HEK293 (cell line): ENCODE results near the gene TMEM239.

Experiments used
- EGR2 ChIP-seq: fragments of 450-650 bp; formaldehyde crosslinking; IDR thresholded peaks from 2 replicates; pipeline ENCODE4 v1.5.1; 2016; ENCODE audit warnings: low read depth, missing biosample characterization, missing genetic modification characterization
- GLIS2 ChIP-seq: fragments of 450-650 bp; formaldehyde crosslinking; IDR thresholded peaks from 2 replicates; pipeline ENCODE4 v1.5.1; 2016; ENCODE audit warnings: missing biosample characterization, missing genetic modification characterization
- RBAK ChIP-seq: fragments of 450-650 bp; formaldehyde crosslinking; IDR thresholded peaks from 2 replicates; pipeline ENCODE4 v1.5.1; 2016; ENCODE audit warnings: missing biosample characterization, missing genetic modification characterization
- ZNF112 ChIP-seq: fragments of 450-650 bp; formaldehyde crosslinking; IDR thresholded peaks from 2 replicates; pipeline ENCODE4 v1.5.0; 2017; ENCODE audit warnings: missing biosample characterization, missing genetic modification characterization
- ZNF133 ChIP-seq: fragments of 450-650 bp; formaldehyde crosslinking; IDR thresholded peaks from 2 replicates; pipeline ENCODE4 v1.5.1; 2016; ENCODE audit warnings: missing biosample characterization, missing genetic modification characterization
- ZNF146 ChIP-seq: fragments of 450-650 bp; formaldehyde crosslinking; IDR thresholded peaks from 2 replicates; pipeline ENCODE4 v1.5.1; 2016; ENCODE audit warnings: missing biosample characterization, missing genetic modification characterization
- ZNF174 ChIP-seq: fragments of 450-650 bp; formaldehyde crosslinking; IDR thresholded peaks from 2 replicates; pipeline ENCODE4 v1.5.0; 2017; ENCODE audit warnings: missing biosample characterization, mild to moderate bottlenecking, missing genetic modification characterization
- ZNF248 ChIP-seq: fragments of 450-650 bp; formaldehyde crosslinking; IDR thresholded peaks from 2 replicates; pipeline ENCODE4 v1.5.1; 2017; ENCODE audit warnings: missing biosample characterization, missing genetic modification characterization
- ZNF391 ChIP-seq: fragments of 450-650 bp; formaldehyde crosslinking; IDR thresholded peaks from 2 replicates; pipeline ENCODE4 v1.5.1; 2016; ENCODE audit warnings: low read depth, missing biosample characterization, missing genetic modification characterization, borderline replicate concordance
- ZNF501 ChIP-seq: fragments of 450-650 bp; formaldehyde crosslinking; IDR thresholded peaks from 2 replicates; pipeline ENCODE4 v1.5.1; 2016; ENCODE audit warnings: missing biosample characterization, missing genetic modification characterization
- ZNF510 ChIP-seq: fragments of 450-650 bp; formaldehyde crosslinking; IDR thresholded peaks from 2 replicates; pipeline ENCODE4 v1.5.1; 2018; ENCODE audit warnings: mild to moderate bottlenecking, missing genetic modification characterization, missing biosample characterization; ENCODE audit not compliant: insufficient replicate concordance
- ZNF544 ChIP-seq: fragments of 450-650 bp; formaldehyde crosslinking; IDR thresholded peaks from 2 replicates; pipeline ENCODE4 v1.5.0; 2017; ENCODE audit warnings: missing biosample characterization, missing genetic modification characterization
- ZNF548 ChIP-seq: fragments of 450-650 bp; formaldehyde crosslinking; IDR thresholded peaks from 2 replicates; pipeline ENCODE4 v1.5.1; 2016; ENCODE audit warnings: missing biosample characterization, missing genetic modification characterization
- ZNF549 ChIP-seq: fragments of 450-650 bp; IDR thresholded peaks from 2 replicates; pipeline ENCODE4 v1.5.1; 2018; ENCODE audit warnings: missing biosample characterization, missing genetic modification characterization, mild to moderate bottlenecking, inconsistent platforms, moderate library complexity
- ZNF626 ChIP-seq: fragments of 450-650 bp; sonication (Bioruptor Pico); formaldehyde crosslinking; IDR thresholded peaks from 2 replicates; pipeline ENCODE4 v1.5.1; 2018; ENCODE audit warnings: missing biosample characterization, missing genetic modification characterization, inconsistent platforms
- ZNF629 ChIP-seq: fragments of 450-650 bp; formaldehyde crosslinking; IDR thresholded peaks from 2 replicates; pipeline ENCODE4 v1.5.1; 2017; ENCODE audit warnings: missing biosample characterization, missing genetic modification characterization
- ZNF701 ChIP-seq: fragments of 450-650 bp; formaldehyde crosslinking; IDR thresholded peaks from 2 replicates; pipeline ENCODE4 v1.5.1; 2016; ENCODE audit warnings: missing biosample characterization, missing genetic modification characterization
- ZNF747 ChIP-seq: fragments of 450-650 bp; formaldehyde crosslinking; IDR thresholded peaks from 2 replicates; pipeline ENCODE4 v1.5.1; 2016; ENCODE audit warnings: missing biosample characterization, missing genetic modification characterization
- TF ChIP-seq, protein P1 (sequence below): fragments of 450-650 bp; formaldehyde crosslinking; IDR thresholded peaks from 2 replicates; pipeline ENCODE4 v1.5.1; 2016; ENCODE audit warnings: missing biosample characterization, missing genetic modification characterization
- TF ChIP-seq, protein P2 (sequence below): fragments of 450-650 bp; formaldehyde crosslinking; IDR thresholded peaks from 2 replicates; pipeline ENCODE4 v1.5.1; 2016; ENCODE audit warnings: missing biosample characterization, missing genetic modification characterization
- TF ChIP-seq, protein P3 (sequence below): fragments of 450-650 bp; formaldehyde crosslinking; IDR thresholded peaks from 2 replicates; pipeline ENCODE4 v1.5.1; 2017; ENCODE audit warnings: missing biosample characterization, missing genetic modification characterization
- TF ChIP-seq, protein P4 (sequence below): fragments of 450-650 bp; formaldehyde crosslinking; IDR thresholded peaks from 2 replicates; pipeline ENCODE4 v1.5.1; 2016; ENCODE audit warnings: missing biosample characterization, missing genetic modification characterization
- TF ChIP-seq, protein P5 (sequence below): fragments of 450-650 bp; formaldehyde crosslinking; IDR thresholded peaks from 2 replicates; pipeline ENCODE4 v1.5.1; 2017; ENCODE audit warnings: missing biosample characterization, missing genetic modification characterization
- TF ChIP-seq, protein P6 (sequence below): fragments of 450-650 bp; formaldehyde crosslinking; IDR thresholded peaks from 2 replicates; pipeline ENCODE4 v1.5.1; 2016; ENCODE audit warnings: missing biosample characterization, missing genetic modification characterization, low read depth
- TF ChIP-seq, protein P7 (sequence below): fragments of 450-650 bp; formaldehyde crosslinking; IDR thresholded peaks from 2 replicates; pipeline ENCODE4 v1.5.1; 2016; ENCODE audit warnings: missing biosample characterization, missing genetic modification characterization

Gene TMEM239

DNA sequence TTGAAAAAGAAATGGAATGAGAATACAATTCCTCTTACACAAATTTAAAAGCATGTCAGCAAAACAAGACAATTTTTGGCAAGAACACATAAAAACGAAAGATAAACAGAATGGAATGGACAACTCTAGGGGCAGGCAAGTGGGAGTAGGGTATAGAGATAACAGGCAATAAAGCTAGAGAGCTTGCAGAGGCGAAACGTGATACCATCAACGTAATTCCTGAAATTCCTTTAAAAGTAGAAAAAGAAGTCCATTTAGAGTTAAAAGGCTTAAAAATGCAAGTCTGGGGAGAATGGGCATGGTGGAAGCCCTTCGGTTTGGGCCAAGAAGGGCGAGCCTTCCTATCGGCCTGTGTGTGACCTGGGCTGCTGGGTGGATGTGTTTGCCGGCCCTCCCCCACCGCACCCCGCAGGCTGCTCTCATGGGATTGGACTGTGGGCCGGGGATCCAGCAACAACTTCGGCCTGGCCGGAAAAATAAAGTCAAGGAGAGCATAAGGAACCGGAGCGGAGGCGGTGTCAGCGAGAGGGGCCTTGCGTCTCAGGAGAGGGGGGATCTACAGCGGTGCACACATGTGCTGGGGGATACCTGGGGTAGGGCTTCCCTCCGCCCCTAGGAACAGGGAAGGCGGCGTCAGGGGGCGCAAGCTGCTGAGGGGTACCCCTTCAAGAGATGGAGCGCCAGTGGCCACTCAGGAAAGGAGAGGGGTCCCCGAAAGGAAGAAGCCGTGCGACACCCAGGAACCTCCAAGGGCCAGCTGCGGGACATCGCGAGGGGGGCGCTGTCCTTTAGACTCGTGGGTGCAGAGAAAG is 4.1 kb downstream of the TMEM239 start (continued):
- TF ChIP-seq, protein P1, sequence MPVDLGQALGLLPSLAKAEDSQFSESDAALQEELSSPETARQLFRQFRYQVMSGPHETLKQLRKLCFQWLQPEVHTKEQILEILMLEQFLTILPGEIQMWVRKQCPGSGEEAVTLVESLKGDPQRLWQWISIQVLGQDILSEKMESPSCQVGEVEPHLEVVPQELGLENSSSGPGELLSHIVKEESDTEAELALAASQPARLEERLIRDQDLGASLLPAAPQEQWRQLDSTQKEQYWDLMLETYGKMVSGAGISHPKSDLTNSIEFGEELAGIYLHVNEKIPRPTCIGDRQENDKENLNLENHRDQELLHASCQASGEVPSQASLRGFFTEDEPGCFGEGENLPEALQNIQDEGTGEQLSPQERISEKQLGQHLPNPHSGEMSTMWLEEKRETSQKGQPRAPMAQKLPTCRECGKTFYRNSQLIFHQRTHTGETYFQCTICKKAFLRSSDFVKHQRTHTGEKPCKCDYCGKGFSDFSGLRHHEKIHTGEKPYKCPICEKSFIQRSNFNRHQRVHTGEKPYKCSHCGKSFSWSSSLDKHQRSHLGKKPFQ (tag by site-specific recombination), result 0 out of 2 replicates have a peak, but pooled peaks have one; percentile 53
- TF ChIP-seq ZNF701, result no peak
- no peak for TF ChIP-seq ZNF133 (tag by site-specific recombination)
- TF ChIP-seq, protein P2, sequence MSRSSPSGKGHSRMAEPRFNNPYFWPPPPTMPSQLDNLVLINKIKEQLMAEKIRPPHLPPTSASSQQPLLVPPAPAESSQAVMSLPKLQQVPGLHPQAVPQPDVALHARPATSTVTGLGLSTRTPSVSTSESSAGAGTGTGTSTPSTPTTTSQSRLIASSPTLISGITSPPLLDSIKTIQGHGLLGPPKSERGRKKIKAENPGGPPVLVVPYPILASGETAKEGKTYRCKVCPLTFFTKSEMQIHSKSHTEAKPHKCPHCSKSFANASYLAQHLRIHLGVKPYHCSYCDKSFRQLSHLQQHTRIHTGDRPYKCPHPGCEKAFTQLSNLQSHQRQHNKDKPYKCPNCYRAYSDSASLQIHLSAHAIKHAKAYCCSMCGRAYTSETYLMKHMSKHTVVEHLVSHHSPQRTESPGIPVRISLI (tag by site-specific recombination), result no peak
- no peak for TF ChIP-seq ZNF544 (tag by site-specific recombination)
- TF ChIP-seq, protein P3, sequence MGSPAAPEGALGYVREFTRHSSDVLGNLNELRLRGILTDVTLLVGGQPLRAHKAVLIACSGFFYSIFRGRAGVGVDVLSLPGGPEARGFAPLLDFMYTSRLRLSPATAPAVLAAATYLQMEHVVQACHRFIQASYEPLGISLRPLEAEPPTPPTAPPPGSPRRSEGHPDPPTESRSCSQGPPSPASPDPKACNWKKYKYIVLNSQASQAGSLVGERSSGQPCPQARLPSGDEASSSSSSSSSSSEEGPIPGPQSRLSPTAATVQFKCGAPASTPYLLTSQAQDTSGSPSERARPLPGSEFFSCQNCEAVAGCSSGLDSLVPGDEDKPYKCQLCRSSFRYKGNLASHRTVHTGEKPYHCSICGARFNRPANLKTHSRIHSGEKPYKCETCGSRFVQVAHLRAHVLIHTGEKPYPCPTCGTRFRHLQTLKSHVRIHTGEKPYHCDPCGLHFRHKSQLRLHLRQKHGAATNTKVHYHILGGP (tag by site-specific recombination), result no peak
- no peak for TF ChIP-seq ZNF146 (tag by site-specific recombination)
- peak; percentile 50; the same call in 1 of the 2 replicates for TF ChIP-seq GLIS2 (tag by site-specific recombination)
- TF ChIP-seq ZNF174 (tag by site-specific recombination), result no peak
- TF ChIP-seq ZNF510 (tag by site-specific recombination), result no peak
- no peak for TF ChIP-seq ZNF548 (tag by site-specific recombination)
- no peak for TF ChIP-seq ZNF747 (tag by site-specific recombination)
- TF ChIP-seq, protein P4, sequence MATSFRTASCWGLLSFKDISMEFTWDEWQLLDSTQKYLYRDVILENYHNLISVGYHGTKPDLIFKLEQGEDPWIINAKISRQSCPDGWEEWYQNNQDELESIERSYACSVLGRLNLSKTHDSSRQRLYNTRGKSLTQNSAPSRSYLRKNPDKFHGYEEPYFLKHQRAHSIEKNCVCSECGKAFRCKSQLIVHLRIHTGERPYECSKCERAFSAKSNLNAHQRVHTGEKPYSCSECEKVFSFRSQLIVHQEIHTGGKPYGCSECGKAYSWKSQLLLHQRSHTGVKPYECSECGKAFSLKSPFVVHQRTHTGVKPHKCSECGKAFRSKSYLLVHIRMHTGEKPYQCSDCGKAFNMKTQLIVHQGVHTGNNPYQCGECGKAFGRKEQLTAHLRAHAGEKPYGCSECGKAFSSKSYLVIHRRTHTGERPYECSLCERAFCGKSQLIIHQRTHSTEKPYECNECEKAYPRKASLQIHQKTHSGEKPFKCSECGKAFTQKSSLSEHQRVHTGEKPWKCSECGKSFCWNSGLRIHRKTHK (tag by site-specific recombination), result no peak
- no peak for TF ChIP-seq ZNF112
- TF ChIP-seq, protein P5, sequence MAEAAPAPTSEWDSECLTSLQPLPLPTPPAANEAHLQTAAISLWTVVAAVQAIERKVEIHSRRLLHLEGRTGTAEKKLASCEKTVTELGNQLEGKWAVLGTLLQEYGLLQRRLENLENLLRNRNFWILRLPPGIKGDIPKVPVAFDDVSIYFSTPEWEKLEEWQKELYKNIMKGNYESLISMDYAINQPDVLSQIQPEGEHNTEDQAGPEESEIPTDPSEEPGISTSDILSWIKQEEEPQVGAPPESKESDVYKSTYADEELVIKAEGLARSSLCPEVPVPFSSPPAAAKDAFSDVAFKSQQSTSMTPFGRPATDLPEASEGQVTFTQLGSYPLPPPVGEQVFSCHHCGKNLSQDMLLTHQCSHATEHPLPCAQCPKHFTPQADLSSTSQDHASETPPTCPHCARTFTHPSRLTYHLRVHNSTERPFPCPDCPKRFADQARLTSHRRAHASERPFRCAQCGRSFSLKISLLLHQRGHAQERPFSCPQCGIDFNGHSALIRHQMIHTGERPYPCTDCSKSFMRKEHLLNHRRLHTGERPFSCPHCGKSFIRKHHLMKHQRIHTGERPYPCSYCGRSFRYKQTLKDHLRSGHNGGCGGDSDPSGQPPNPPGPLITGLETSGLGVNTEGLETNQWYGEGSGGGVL, result no peak
- TF ChIP-seq, protein P6, sequence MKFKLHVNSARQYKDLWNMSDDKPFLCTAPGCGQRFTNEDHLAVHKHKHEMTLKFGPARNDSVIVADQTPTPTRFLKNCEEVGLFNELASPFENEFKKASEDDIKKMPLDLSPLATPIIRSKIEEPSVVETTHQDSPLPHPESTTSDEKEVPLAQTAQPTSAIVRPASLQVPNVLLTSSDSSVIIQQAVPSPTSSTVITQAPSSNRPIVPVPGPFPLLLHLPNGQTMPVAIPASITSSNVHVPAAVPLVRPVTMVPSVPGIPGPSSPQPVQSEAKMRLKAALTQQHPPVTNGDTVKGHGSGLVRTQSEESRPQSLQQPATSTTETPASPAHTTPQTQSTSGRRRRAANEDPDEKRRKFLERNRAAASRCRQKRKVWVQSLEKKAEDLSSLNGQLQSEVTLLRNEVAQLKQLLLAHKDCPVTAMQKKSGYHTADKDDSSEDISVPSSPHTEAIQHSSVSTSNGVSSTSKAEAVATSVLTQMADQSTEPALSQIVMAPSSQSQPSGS, result no peak
- TF ChIP-seq EGR2 (tag by site-specific recombination), result peak; percentile 75
- TF ChIP-seq ZNF629 (tag by site-specific recombination), result 0 out of 2 replicates have a peak, but pooled peaks have one; percentile 25
- TF ChIP-seq ZNF248, result no peak
- TF ChIP-seq, protein P7, sequence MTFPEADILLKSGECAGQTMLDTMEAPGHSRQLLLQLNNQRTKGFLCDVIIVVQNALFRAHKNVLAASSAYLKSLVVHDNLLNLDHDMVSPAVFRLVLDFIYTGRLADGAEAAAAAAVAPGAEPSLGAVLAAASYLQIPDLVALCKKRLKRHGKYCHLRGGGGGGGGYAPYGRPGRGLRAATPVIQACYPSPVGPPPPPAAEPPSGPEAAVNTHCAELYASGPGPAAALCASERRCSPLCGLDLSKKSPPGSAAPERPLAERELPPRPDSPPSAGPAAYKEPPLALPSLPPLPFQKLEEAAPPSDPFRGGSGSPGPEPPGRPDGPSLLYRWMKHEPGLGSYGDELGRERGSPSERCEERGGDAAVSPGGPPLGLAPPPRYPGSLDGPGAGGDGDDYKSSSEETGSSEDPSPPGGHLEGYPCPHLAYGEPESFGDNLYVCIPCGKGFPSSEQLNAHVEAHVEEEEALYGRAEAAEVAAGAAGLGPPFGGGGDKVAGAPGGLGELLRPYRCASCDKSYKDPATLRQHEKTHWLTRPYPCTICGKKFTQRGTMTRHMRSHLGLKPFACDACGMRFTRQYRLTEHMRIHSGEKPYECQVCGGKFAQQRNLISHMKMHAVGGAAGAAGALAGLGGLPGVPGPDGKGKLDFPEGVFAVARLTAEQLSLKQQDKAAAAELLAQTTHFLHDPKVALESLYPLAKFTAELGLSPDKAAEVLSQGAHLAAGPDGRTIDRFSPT (tag by site-specific recombination), result 0 out of 2 replicates have a peak, but pooled peaks have one; percentile 47
- TF ChIP-seq ZNF391 (tag by site-specific recombination), result no peak
- no peak for TF ChIP-seq RBAK (tag by site-specific recombination)
- TF ChIP-seq ZNF549 (tag by site-specific recombination), result no peak
- no peak for TF ChIP-seq ZNF501 (tag by site-specific recombination)
- TF ChIP-seq ZNF626, result no peak
